Measurements from ENCODE around the gene HSF4. TPM values are rescaled to one million over a fixed set of nuclear protein-coding genes. Genes with fewer than 3 reads are reported as not detected.

Gene HSF4, protein sequence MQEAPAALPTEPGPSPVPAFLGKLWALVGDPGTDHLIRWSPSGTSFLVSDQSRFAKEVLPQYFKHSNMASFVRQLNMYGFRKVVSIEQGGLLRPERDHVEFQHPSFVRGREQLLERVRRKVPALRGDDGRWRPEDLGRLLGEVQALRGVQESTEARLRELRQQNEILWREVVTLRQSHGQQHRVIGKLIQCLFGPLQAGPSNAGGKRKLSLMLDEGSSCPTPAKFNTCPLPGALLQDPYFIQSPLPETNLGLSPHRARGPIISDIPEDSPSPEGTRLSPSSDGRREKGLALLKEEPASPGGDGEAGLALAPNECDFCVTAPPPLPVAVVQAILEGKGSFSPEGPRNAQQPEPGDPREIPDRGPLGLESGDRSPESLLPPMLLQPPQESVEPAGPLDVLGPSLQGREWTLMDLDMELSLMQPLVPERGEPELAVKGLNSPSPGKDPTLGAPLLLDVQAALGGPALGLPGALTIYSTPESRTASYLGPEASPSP
- 0.86 and 3.4 TPM in 2 replicates for total RNA-seq

DNA sequence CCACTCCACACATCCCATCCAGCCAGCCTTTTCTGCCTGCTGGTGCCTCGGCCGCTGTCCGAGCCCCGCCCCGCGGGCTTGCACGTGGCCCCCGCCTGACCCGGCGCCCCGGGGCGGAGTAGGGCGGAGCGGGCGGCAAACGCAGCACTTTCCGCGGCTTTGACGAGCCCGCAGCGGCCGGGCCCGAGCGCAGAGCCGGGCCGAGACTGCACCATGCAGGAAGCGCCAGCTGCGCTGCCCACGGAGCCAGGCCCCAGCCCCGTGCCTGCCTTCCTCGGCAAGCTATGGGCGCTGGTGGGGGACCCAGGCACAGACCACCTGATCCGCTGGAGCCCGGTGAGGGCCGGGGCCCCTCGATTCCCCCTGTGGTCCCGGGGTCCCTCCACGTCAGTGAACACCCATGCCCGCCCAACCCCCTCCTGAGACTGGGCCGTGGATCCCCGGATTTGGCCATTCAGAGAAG lies at the start of gene HSF4:
Gene HSF4, plus strand, starts transcription at position 147 of the 463 bp plus-strand sequence. Its CDS starts 67 bp downstream, at position 214.

GRCh38 chr16:67150833-67151396 lies 13.6 kb upstream of the HSF4 start, which contains the start of gene B3GNT9:
Gene B3GNT9 (minus strand): TSS chr16:67150998. CDS start chr16:67150485, 513 bp downstream.

DNA sequence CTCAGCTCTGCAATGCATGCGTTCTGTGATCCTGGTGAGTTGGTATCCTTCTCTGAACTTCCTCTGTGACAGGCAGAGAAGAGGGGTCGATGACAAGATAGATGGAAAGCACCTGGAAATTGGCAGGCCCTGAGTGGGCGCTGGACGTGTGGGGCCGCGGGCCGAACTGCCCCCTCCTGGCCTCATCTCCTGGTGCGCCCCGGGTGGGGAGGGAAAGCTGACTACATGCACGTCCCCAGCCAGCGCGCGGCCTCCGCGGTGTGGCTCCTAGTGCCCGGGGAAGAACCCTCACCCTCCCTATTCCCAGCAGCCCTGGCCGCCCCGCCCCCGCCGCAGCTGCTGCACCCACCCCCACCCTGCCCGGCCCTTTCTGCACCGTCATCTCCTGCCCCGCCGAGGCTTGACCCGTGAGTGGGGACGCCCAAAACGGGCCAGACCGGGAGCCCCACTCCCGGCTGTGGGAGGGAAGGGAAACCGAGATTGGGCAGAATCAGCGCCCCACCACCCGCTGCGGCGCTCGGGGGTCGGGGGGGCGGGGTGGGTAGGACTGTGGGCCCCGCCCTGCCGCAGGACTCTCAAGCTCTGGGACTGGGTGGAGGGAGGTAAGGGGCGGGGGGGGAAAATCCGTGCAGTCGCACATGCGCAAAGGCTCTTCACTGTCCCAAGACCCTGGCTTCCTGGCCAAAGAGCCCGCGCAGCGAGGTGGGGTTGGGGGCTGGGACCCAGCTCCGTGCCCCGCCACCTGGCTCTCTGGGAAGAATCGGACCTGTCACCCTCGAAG lies 5.8 kb downstream of the HSF4 start, which contains the start of gene NOL3:
Gene NOL3, plus strand, starts transcription at position 371 of the 781 bp plus-strand sequence.

DNA sequence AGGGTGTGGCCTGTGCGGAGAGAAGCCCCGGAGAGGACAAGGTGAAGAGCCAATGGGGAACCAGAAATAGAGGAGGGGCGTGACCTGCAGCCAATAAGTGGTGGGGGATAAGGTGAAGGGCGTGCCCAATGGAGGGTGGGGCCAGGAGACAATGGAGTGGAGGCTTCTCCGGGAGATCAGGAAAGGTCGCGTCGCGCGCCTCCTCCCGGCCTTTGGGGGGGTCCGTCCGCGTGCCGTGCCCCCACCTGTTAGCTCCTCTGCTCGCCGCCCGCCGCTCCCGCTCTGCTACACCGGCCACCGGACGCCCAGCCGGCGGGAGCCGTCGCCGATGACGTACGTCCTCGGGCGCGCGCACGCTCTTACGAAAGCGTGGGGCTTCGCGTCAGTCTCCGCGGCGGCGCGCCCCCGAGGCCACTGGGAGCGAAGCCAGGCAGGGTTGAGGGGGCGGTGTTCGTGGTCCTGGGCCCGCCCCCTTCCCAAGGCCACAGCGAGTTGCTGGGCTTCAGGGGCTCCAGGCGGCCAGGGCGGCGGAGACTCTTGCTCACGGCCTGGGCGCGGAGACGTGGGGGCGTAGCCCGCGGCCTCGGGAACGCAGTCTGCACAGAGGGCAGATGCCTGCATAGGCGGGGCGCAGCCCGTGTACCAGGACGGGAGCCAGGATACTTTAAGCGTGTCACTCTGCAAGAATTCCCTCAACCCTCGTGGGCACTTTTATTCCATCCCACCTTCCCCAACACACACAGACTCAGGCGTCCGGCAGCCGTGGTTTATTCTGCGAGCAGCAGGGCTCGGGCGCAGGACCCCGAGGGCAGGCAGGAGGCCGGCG lies 19.3 kb downstream of the HSF4 start, which contains the start of gene MATCAP1:
Gene MATCAP1, minus strand, starts transcription at position 337 of the 826 bp plus-strand sequence. CDS start 3,353 bp downstream, outside the sequence.

DNA sequence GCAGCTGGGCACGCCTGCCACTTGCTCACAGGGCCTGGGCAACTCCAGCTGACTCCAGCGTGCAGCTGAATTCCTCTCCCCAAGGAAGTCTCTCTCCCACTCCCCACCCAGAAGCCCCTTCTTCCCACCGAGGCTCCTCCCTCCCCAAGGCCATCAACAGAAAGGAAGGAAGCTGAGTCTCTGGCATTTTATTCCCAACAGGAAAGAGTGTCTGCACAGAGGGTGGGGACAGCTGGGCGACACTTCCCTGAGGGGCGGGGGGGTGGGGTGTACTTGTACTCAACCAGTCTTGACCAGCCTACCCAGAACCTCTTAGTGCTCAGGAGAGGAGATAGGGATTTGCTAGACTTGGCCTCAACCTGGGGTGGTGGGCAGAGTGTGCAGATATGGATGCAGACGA lies 25.5 kb downstream of the HSF4 start, which contains the start of gene EXOC3L1:
Gene EXOC3L1, minus strand, starts transcription at position 96 of the 400 bp plus-strand sequence. CDS start 460 bp downstream, outside the sequence.

GRCh38 chr16:67191995-67192681 lies 27.6 kb downstream of the HSF4 start, which contains the start of gene E2F4:
Gene E2F4 (plus strand): TSS chr16:67192155. CDS start chr16:67192228, 73 bp downstream.

GRCh38 chr16:67199011-67199807 lies 34.7 kb downstream of the HSF4 start, which contains the start of gene ELMO3:
Gene ELMO3 (plus strand): TSS chr16:67199131. CDS start chr16:67199327, 196 bp downstream.

Other genes starting within 250 kb of the HSF4 start
- gene CDH16, start 245.9 kb upstream of the HSF4 start, total RNA-seq = not detected in 2 replicates
- 10.6 and 14.4 TPM in 2 replicates for gene RRAD, start 239.2 kb upstream of the HSF4 start, total RNA-seq
- gene CIAO2B, start 230.3 kb upstream of the HSF4 start, total RNA-seq = 143 and 174 TPM in 2 replicates
- gene CES2, start 229.2 kb upstream of the HSF4 start, total RNA-seq = 17.9 and 22.5 TPM in 2 replicates
- gene CES3, start 203.5 kb upstream of the HSF4 start, total RNA-seq = not detected in 2 replicates
- 2.5 and 3.2 TPM in 2 replicates for gene CES4A, start 176.2 kb upstream of the HSF4 start, total RNA-seq
- gene CBFB, start 135.6 kb upstream of the HSF4 start, total RNA-seq = 37.2 and 62.0 TPM in 2 replicates
- 13.5 and 13.8 TPM in 2 replicates for gene PHAF1, start 54.8 kb upstream of the HSF4 start, total RNA-seq
- 37.2 and 42.5 TPM in 2 replicates for gene B3GNT9, start 13.7 kb upstream of the HSF4 start, total RNA-seq
- gene TRADD, start 4.8 kb upstream of the HSF4 start, total RNA-seq = 32.9 and 33.7 TPM in 2 replicates
- gene FBXL8, start 4.8 kb upstream of the HSF4 start, total RNA-seq = 17.0 and 17.4 TPM in 2 replicates
- gene NOL3, start 5.8 kb downstream of the HSF4 start, total RNA-seq = 16.7 and 22.9 TPM in 2 replicates
- gene MATCAP1, start 19.2 kb downstream of the HSF4 start, total RNA-seq = 4.3 and 15.6 TPM in 2 replicates
- gene EXOC3L1, start 25.4 kb downstream of the HSF4 start, total RNA-seq = not detected in 2 replicates
- gene E2F4, start 27.4 kb downstream of the HSF4 start, total RNA-seq = 89.7 and 95.9 TPM in 2 replicates
- 0.58 and 1.6 TPM in 2 replicates for gene ELMO3, start 34.4 kb downstream of the HSF4 start, total RNA-seq
- gene TMEM208, start 62.4 kb downstream of the HSF4 start, total RNA-seq = 51.3 and 82.9 TPM in 2 replicates
- 24.6 and 36.6 TPM in 2 replicates for gene FHOD1, start 82.7 kb downstream of the HSF4 start, total RNA-seq
- 1.4 and 3.2 TPM in 2 replicates for gene SLC9A5, start 84.2 kb downstream of the HSF4 start, total RNA-seq
- gene PLEKHG4, start 114.8 kb downstream of the HSF4 start, total RNA-seq = 17.3 and 27.3 TPM in 2 replicates
- under 0.01 TPM in 1 of 2 replicates, not detected in the other for gene KCTD19, start 162.0 kb downstream of the HSF4 start, total RNA-seq
- gene LRRC36, start 162.1 kb downstream of the HSF4 start, total RNA-seq = 0.71 TPM in 1 of 2 replicates, not detected in the other
- gene TPPP3, start 228.8 kb downstream of the HSF4 start, total RNA-seq = 0.29 and 3.2 TPM in 2 replicates